ENCODE data around the gene RPRD2. TPM values are rescaled to one million over a fixed set of nuclear protein-coding genes. Genes with fewer than 3 reads are reported as not detected.

RPRD2 gene
- total RNA-seq, 4 donors from 2014 or later, result 14.5 to 19.9 (median 16.3) TPM

DNA sequence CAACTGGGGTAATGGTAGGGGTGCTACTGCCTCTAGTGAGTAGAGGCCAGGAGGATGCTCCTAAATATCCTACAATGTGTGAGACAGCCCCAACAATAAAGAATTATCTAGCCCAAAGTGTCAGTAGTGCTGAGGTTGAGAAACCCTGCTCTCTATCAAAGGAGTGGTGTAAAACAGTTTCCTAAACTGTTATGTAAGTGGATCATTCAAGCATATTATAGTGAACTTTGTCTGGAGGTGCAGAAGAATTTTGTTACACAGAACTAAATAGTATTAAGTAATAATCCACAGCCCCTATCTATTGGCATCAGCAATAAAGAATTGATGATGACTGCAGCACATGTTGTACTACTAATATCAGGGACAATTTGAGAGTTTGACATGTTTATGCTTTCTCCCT is 103.0 kb downstream of the RPRD2 start:
- TF ChIP-seq, protein P1, sequence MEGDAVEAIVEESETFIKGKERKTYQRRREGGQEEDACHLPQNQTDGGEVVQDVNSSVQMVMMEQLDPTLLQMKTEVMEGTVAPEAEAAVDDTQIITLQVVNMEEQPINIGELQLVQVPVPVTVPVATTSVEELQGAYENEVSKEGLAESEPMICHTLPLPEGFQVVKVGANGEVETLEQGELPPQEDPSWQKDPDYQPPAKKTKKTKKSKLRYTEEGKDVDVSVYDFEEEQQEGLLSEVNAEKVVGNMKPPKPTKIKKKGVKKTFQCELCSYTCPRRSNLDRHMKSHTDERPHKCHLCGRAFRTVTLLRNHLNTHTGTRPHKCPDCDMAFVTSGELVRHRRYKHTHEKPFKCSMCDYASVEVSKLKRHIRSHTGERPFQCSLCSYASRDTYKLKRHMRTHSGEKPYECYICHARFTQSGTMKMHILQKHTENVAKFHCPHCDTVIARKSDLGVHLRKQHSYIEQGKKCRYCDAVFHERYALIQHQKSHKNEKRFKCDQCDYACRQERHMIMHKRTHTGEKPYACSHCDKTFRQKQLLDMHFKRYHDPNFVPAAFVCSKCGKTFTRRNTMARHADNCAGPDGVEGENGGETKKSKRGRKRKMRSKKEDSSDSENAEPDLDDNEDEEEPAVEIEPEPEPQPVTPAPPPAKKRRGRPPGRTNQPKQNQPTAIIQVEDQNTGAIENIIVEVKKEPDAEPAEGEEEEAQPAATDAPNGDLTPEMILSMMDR (IDR thresholded peaks at IDR 0.05), result no peak
- no peak for DNase-seq (ENCODE audit: low spot score)
- ATAC-seq (ENCODE audit: low FRiP score), result no peak

DNA sequence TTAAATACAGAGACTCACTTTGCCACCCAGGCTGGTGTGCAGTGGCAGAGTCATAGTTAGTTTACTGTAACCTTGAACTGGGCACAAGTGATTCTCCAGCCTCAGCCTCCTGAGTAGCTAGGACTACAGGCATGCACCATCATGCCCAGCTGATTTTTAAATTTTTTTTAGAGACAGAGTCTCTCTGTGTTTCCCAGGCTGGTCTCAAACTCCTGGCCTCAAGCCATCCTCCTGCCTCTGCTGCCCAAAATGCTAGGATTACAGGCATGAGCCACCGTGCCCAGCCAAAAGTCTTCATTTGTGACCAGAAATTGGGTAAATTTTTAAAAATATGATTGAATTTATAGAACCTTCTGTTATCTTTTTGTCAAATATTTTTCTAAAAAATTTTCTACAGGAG is 105.3 kb downstream of the RPRD2 start:
- TF ChIP-seq, protein P1 (IDR thresholded peaks at IDR 0.05), result no peak
- DNase-seq (ENCODE audit: low spot score) (no peak), ATAC-seq (ENCODE audit: low FRiP score) (no peak)

DNA sequence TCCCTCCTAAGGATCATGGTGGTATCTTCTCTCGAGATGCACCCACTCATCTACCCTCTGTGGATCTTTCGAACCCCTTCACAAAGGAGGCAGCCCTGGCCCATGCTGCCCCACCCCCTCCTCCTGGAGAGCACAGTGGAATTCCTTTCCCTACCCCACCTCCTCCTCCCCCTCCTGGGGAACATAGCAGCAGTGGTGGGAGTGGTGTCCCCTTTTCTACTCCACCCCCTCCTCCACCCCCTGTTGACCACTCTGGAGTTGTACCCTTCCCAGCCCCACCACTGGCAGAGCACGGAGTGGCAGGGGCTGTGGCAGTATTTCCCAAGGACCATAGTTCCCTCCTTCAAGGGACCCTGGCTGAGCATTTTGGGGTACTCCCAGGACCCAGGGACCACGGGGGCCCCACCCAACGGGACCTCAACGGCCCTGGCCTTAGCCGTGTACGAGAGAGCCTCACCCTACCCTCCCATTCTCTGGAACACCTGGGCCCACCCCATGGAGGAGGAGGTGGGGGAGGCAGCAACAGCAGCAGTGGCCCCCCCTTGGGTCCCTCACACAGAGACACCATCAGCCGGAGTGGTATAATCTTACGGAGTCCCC is 108.8 kb downstream of the RPRD2 start:
- TF ChIP-seq, protein P1 (IDR thresholded peaks at IDR 0.05), result no peak
- ATAC-seq (ENCODE audit: low FRiP score), result no peak
- no peak for DNase-seq (ENCODE audit: low spot score)

DNA sequence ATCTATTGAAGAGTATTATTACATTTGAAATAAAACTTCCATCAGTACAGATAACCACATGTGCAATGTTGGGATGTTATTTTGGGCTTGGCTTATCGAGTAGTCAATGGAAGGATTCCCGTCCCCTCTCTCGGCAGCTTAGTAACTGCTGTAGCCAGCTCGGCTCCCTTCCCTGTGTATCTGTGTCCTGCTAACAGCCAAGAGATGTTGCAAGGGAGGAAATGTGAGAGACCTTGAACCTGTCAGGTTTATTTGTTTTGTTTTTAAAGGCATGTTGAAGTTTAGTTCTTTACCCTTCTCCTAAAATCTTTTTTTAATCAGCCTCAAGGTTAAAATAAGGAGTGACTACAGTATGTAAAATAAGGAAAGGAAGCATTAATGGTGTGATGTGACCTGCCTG is 109.7 kb downstream of the RPRD2 start:
- ATAC-seq (ENCODE audit: low FRiP score) (no peak), DNase-seq (ENCODE audit: low spot score) (no peak)
- TF ChIP-seq, protein P1 (IDR thresholded peaks at IDR 0.05), result no peak

DNA sequence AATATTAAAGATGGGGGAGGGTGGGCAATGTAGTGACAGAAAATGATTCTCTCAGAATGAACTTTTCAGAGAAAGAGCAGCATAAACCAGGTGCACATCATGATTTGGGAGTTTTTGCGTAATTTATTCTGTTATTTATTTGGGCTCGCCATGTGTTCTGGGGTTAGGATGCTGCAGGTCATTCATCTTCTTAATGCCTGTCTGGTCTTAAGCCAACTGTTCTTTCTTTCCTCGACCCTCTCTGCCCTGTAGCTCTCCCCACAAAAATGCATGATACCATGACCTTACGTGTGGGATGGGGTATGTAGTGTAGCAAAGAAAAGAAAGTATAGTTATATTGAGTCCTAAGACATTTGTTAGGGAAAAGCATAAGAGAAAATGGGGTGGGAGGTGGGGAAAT is 110.9 kb downstream of the RPRD2 start:
- TF ChIP-seq, protein P1 (IDR thresholded peaks at IDR 0.05), result no peak
- ATAC-seq (ENCODE audit: low FRiP score) (no peak), DNase-seq (ENCODE audit: low spot score) (no peak)

DNA sequence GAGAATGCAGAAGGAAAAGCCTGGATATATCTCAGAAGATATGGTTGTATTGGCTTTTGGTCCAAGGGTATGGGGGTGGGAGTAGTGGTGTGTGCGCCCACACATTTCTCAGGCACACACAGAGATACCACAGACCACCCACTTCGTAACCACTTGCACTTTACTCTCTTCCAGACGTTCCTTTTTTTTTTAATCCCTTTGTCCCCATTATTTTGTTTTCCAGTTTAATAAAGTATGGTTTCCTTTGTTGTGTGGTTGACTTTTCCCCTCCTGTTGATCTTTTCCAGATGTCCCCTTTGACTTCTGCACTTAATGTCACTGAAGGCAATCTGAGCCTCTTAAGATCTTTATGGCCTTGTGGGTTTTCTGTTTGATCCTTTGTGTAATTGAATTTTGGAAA is 112.8 kb downstream of the RPRD2 start:
- TF ChIP-seq, protein P1 (IDR thresholded peaks at IDR 0.05), result no peak
- ATAC-seq (ENCODE audit: low FRiP score) (no peak), DNase-seq (ENCODE audit: low spot score) (no peak)

DNA sequence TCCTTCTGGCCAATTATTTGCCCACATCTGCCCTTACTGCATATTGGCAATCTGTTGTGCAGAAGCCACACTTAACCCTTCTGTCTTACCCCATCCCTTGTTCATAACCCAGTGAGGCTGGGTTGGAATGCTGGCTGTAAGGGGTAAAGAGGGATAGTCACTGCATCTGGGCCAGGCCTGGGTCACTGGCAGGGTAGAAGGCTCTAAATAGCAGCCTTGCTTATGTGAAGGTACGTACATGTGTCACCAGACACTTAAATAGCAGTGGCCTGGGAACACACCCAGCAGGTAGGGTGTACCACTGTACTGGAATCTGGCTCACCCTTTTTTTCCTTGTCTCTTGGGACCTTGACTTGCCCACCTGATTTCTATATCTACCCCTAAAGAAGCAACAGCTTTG is 113.4 kb downstream of the RPRD2 start:
- TF ChIP-seq, protein P1 (IDR thresholded peaks at IDR 0.05), result no peak
- no peak for DNase-seq (ENCODE audit: low spot score)
- no peak for ATAC-seq (ENCODE audit: low FRiP score)
